ENCODE data around the gene PRKCI. TPM values are rescaled to one million over a fixed set of nuclear protein-coding genes. Genes with fewer than 3 reads are reported as not detected.

The PRKCI gene
- total and polyA plus RNA-seq, 9 of the 15 experiments (the other 6 are each of a cell fraction or from before 2014, with no cell fraction given): 10.5 to 43.2 (median 31.4) TPM

- Histone ChIP-seq H3K9me1 (ENCODE audit: control insufficient read depth, insufficient read depth, low read length) (no peaks in the 10 kb centered on the region), H3K79me2 (ENCODE audit: control insufficient read depth, insufficient read depth, low read length) (no peaks in the 10 kb centered on the region), H3K27me3 (ENCODE audit: control insufficient read depth in 2 of 2, insufficient read depth in 2 of 2, low read length in 2 of 2) (no peaks in the 10 kb centered on the region), H3K4me1 (replicated peaks in 1 of 2; ENCODE audit: control insufficient read depth in 2 of 2, insufficient read depth in 2 of 2, low read length in 2 of 2) (no peaks in the 10 kb centered on the region; a peak in 1 of 5 replicates), H3K9ac (ENCODE audit: insufficient read depth in 1 of 2, low read depth in 2 of 2, low read length in 2 of 2) (no peak overlapping the region), H2AFZ (ENCODE audit: low read depth, low read length) (no peak overlapping the region), H3K36me3 (ENCODE audit: control insufficient read depth, insufficient read depth, low read length) (no peaks in the 10 kb centered on the region), H3K27ac (ENCODE audit: extremely low read depth, low read depth, low read length) (no peak overlapping the region), H4K20me1 (replicated peaks; ENCODE audit: control insufficient read depth, insufficient read depth, low read length) (no peaks in the 10 kb centered on the region), H3K4me2 (ENCODE audit: insufficient read depth, low read length) (no peak overlapping the region), H3K9me3 (replicated peaks; ENCODE audit: control insufficient read depth, insufficient read depth, low read depth, low read length) (no peaks in the 10 kb centered on the region; the same call in 1 of the 2 replicates), H3K4me3 (no peak overlapping the region)
- no TSS peak for BruUV-seq (replicated peaks)
- TF ChIP-seq C11orf30 (IDR thresholded peaks at IDR 0.05; ENCODE audit: low read depth): peak; percentile 51
- peak; percentile 48 for TF ChIP-seq ZNF316 (IDR thresholded peaks at IDR 0.05)
- TF ChIP-seq FUS (optimal IDR thresholded peaks at IDR 0.05; ENCODE audit: low read depth, low read length): no peak
- intact Hi-C loops (cut with micrococcal nuclease) (no loop called here), in situ Hi-C loops (cut with MboI) (no loop called here)
- ATAC-seq (no peak), FAIRE-seq (no peak), DNase-seq (ENCODE audit: extremely low read depth in 1 of 4, low spot score in 3 of 4) (no peak)
- ChIA-PET POLR2A (no interaction called here), CTCF (ENCODE audit: low intra/inter-chr PET ratio) (interaction anchor here (0.6 kb wide), 1 partner anchor 82 kb away, joined by 4 read pairs; no protein-coding TSS in a partner anchor)
- 14% methylated on average over 3 of the region's 3 CpGs for WGBS (ENCODE audit: insufficient coverage, low coverage, missing lambda C conversion rate)
These were observed 18.2 kb upstream of the PRKCI start for GRCh38 chr3:170204023-170204472.

GRCh38 chr3:170204509-170204908 lies 17.7 kb upstream of the PRKCI start:
- H4K20me1 ChIP-seq (replicated peaks; ENCODE audit: control insufficient read depth, insufficient read depth, low read length): no peaks in the 10 kb centered on the region
- no peak overlapping the region for H3K4me2 ChIP-seq (ENCODE audit: insufficient read depth, low read length)
- H3K79me2 ChIP-seq (ENCODE audit: control insufficient read depth, insufficient read depth, low read length): no peaks in the 10 kb centered on the region

More at GRCh38 chr3:170204509-170204908, 17.7 kb upstream of the PRKCI start:
- Histone ChIP-seq H3K4me1 (replicated peaks in 1 of 2; ENCODE audit: control insufficient read depth in 2 of 2, insufficient read depth in 2 of 2, low read length in 2 of 2) (no peaks in the 10 kb centered on the region; a peak in 1 of 5 replicates), H3K36me3 (ENCODE audit: control insufficient read depth, insufficient read depth, low read length) (no peaks in the 10 kb centered on the region), H3K4me3 (no peak overlapping the region), H3K27me3 (ENCODE audit: control insufficient read depth in 2 of 2, insufficient read depth in 2 of 2, low read length in 2 of 2) (no peaks in the 10 kb centered on the region), H3K27ac (ENCODE audit: extremely low read depth, low read depth, low read length) (no peak overlapping the region), H3K9me3 (replicated peaks; ENCODE audit: control insufficient read depth, insufficient read depth, low read depth, low read length) (no peaks in the 10 kb centered on the region; the same call in 1 of the 2 replicates), H3K9me1 (ENCODE audit: control insufficient read depth, insufficient read depth, low read length) (no peaks in the 10 kb centered on the region), H2AFZ (ENCODE audit: low read depth, low read length) (no peak overlapping the region), H3K9ac (ENCODE audit: insufficient read depth in 1 of 2, low read depth in 2 of 2, low read length in 2 of 2) (no peak overlapping the region)
- TF ChIP-seq ZNF311 (CRISPR knock-in tag; IDR thresholded peaks at IDR 0.05): no peak
- DNase-seq (ENCODE audit: extremely low read depth in 1 of 4, low spot score in 3 of 4): no peak
- ChIA-PET POLR2A (no interaction called here), CTCF (ENCODE audit: low intra/inter-chr PET ratio) (interaction anchor here (0.6 kb wide), 1 partner anchor 82 kb away, joined by 4 read pairs; no protein-coding TSS in a partner anchor)
- no TSS peak for BruUV-seq (replicated peaks)
- no peak for ATAC-seq
- intact Hi-C loops (cut with micrococcal nuclease) (no loop called here), in situ Hi-C loops (cut with MboI) (no loop called here)
- WGBS (ENCODE audit: insufficient coverage, low coverage, missing lambda C conversion rate): 12% methylated on average over 5 of the region's 10 CpGs
- FAIRE-seq: no peak

Data from K562 (cell line).